Measurements from ENCODE around the gene CDKL1.

The CDKL1 gene

GRCh38 chr14:50288146-50288545 is 108.5 kb downstream of the CDKL1 start:
- TF ChIP-seq EGR1 (IDR thresholded peaks at IDR 0.05): no peak
- no peak for TF ChIP-seq TCF12 (IDR thresholded peaks at IDR 0.05; ENCODE audit: low read depth)
- TF ChIP-seq USF1 (IDR thresholded peaks at IDR 0.05): no peak
- no peak for TF ChIP-seq RAD21 (IDR thresholded peaks at IDR 0.05; ENCODE audit: low read depth)
- no peak for TF ChIP-seq REST (IDR thresholded peaks at IDR 0.05; ENCODE audit: low read depth)
- TF ChIP-seq EP300 (IDR thresholded peaks at IDR 0.05; ENCODE audit: borderline replicate concordance): no peak
- no peak for TF ChIP-seq TEAD4 (IDR thresholded peaks at IDR 0.05)
- TF ChIP-seq CEBPB (IDR thresholded peaks at IDR 0.05): no peak

GRCh38 chr14:50285861-50286260 is 110.8 kb downstream of the CDKL1 start:
- no peak for TF ChIP-seq RAD21 (IDR thresholded peaks at IDR 0.05; ENCODE audit: low read depth)
- TF ChIP-seq USF1 (IDR thresholded peaks at IDR 0.05): no peak
- TF ChIP-seq CEBPB (IDR thresholded peaks at IDR 0.05): no peak
- no peak for TF ChIP-seq EGR1 (IDR thresholded peaks at IDR 0.05)
- no peak for TF ChIP-seq TEAD4 (IDR thresholded peaks at IDR 0.05)
- TF ChIP-seq TAF1 (IDR thresholded peaks at IDR 0.05; ENCODE audit: low read depth): no peak
- TF ChIP-seq TCF12 (IDR thresholded peaks at IDR 0.05; ENCODE audit: low read depth): no peak
- no peak for TF ChIP-seq CREB1 (IDR thresholded peaks at IDR 0.05; ENCODE audit: low read depth)
